ENCODE results near the gene ZFP69.
A peak's percentile ranks its signal among the peaks of the same experiment; 100 is the strongest.

Gene ZFP69

GRCh38 chr1:40508375-40509341, 31.6 kb downstream of the ZFP69 start, which contains the start of gene EXO5:
Gene EXO5, plus strand, starts transcription at chr1:40508767. Its CDS starts 5,778 bp downstream, at chr1:40514545.
- DNase-seq: peak; percentile 59 to 65

- no peak for DNase-seq
Measured at GRCh38 chr1:40519517-40519916, 42.4 kb downstream of the ZFP69 start.

GRCh38 chr1:40530735-40531380, 53.8 kb downstream of the ZFP69 start:
- no peak for DNase-seq

GRCh38 chr1:40531381-40532061, 54.4 kb downstream of the ZFP69 start, which contains the start of gene ZNF684:
Gene ZNF684, plus strand, starts transcription at chr1:40531637. Its CDS starts 1,530 bp downstream, at chr1:40533167.
- peak; percentile 62 to 88 for DNase-seq

- DNase-seq: no peak
Measured at GRCh38 chr1:40532062-40532389, 54.9 kb downstream of the ZFP69 start.

- DNase-seq: peak in 1 of 2 donors; percentile 11
Measured at GRCh38 chr1:40532844-40533424, 55.8 kb downstream of the ZFP69 start.

GRCh38 chr1:40534589-40534988, 57.5 kb downstream of the ZFP69 start:
- no peak for DNase-seq

GRCh38 chr1:40535732-40536131, 58.6 kb downstream of the ZFP69 start:
- no peak for DNase-seq

- DNase-seq: no peak
Measured at GRCh38 chr1:40539338-40539737, 62.2 kb downstream of the ZFP69 start.
